Skeletal muscle tissue (tissue), 4 donors: ENCODE measurements around the gene LSM3. TPM values are rescaled to one million over a fixed set of nuclear protein-coding genes. Genes with fewer than 3 reads are reported as not detected.

Experiments
- H3K27ac ChIP-seq: one replicate; pipeline ENCODE4 v1.7.0; 2013; ENCODE audit warnings: mild to moderate bottlenecking, low read depth, low read length, inconsistent platforms
- H3K27me3 ChIP-seq, 3 donors: one replicate each; pipeline ENCODE4 v1.7.0; 2013; ENCODE audit warnings: low read length in 3 of 3; ENCODE audit not compliant: control insufficient read depth in 3 of 3, insufficient read depth in 3 of 3
- H3K36me3 ChIP-seq, 3 donors: one replicate each; pipeline ENCODE4 v1.7.0; 2013; ENCODE audit warnings: low read length in 3 of 3; ENCODE audit not compliant: control insufficient read depth in 3 of 3, insufficient read depth in 3 of 3
- H3K4me1 ChIP-seq, 3 donors: one replicate each; pipeline ENCODE4 v1.7.0; 2013; ENCODE audit warnings: low read length in 3 of 3, mild to moderate bottlenecking in 3 of 3; ENCODE audit not compliant: control insufficient read depth in 3 of 3, insufficient read depth in 3 of 3
- H3K4me3 ChIP-seq, 3 donors: one replicate each; pipeline ENCODE4 v1.7.0; 2013; ENCODE audit warnings: low read length in 3 of 3
- H3K9ac ChIP-seq, 3 donors: one replicate each; pipeline ENCODE4 v1.7.0; 2013; ENCODE audit warnings: low read length in 3 of 3, mild to moderate bottlenecking in 3 of 3, moderate library complexity in 2 of 3, low read depth in 1 of 3
- H3K9me3 ChIP-seq, 3 donors: one replicate each; pipeline ENCODE4 v1.7.0; 2013; ENCODE audit warnings: low read length in 3 of 3; ENCODE audit not compliant: control insufficient read depth in 3 of 3
- total RNA-seq: library from RNA; depleted of rRNA; stranded (reverse); fragments of >200 nt; gene quantifications from one replicate; pipeline ENCODE4 v1.2.3, GENCODE V29; 2014
- donor health status: Osteomylitis.

The LSM3 gene
- total RNA-seq, 1 donor from 2014 or later: 14.6 TPM

- Histone ChIP-seq H3K36me3 (peaks cover 10 to 34% (median 29%) of the 10 kb centered on the region in 3 donors), H3K9me3 (no peaks in the 10 kb centered on the region), H3K4me3 (no peak overlapping the region), H3K9ac (no peak overlapping the region), H3K4me1 (peaks cover 0 to 12% (median 6%) of the 10 kb centered on the region in 3 donors), H3K27ac (no peak overlapping the region), H3K27me3 (no peaks in the 10 kb centered on the region)
Measured at GRCh38 chr3:14183015-14183577, 4.5 kb downstream of the LSM3 start.

GRCh38 chr3:14186854-14187458, 8.3 kb downstream of the LSM3 start:
- Histone ChIP-seq H3K4me3 (no peak overlapping the region), H3K9me3 (no peaks in the 10 kb centered on the region), H3K4me1 (no peaks in the 10 kb centered on the region), H3K9ac (no peak overlapping the region), H3K27me3 (no peaks in the 10 kb centered on the region), H3K27ac (no peak overlapping the region), H3K36me3 (peaks cover 10 to 28% (median 27%) of the 10 kb centered on the region in 3 donors)

GRCh38 chr3:14188041-14188754, 9.6 kb downstream of the LSM3 start:
- Histone ChIP-seq H3K9me3 (no peaks in the 10 kb centered on the region), H3K4me3 (no peak overlapping the region), H3K9ac (no peak overlapping the region), H3K27ac (no peak overlapping the region), H3K27me3 (no peaks in the 10 kb centered on the region), H3K36me3 (peaks cover 7 to 25% (median 20%) of the 10 kb centered on the region in 3 donors), H3K4me1 (no peaks in the 10 kb centered on the region)

- Histone ChIP-seq H3K27me3 (no peaks in the 10 kb centered on the region), H3K4me3 (no peak overlapping the region), H3K36me3 (peaks cover 0 to 15% (median 3%) of the 10 kb centered on the region in 3 donors), H3K4me1 (no peaks in the 10 kb centered on the region), H3K9ac (no peak overlapping the region), H3K27ac (no peak overlapping the region), H3K9me3 (no peaks in the 10 kb centered on the region)
Measured at GRCh38 chr3:14194865-14195264, 16.2 kb downstream of the LSM3 start.

GRCh38 chr3:14199641-14200040, 21.0 kb downstream of the LSM3 start:
- Histone ChIP-seq H3K27ac (no peak overlapping the region), H3K9me3 (no peaks in the 10 kb centered on the region), H3K4me3 (no peak overlapping the region)

GRCh38 chr3:14200276-14200675, 21.7 kb downstream of the LSM3 start:
- Histone ChIP-seq H3K27me3 (no peaks in the 10 kb centered on the region), H3K27ac (no peak overlapping the region), H3K36me3 (peaks cover 0 to 15% (median 6%) of the 10 kb centered on the region in 3 donors), H3K4me3 (no peak overlapping the region), H3K9me3 (no peaks in the 10 kb centered on the region), H3K9ac (no peak overlapping the region), H3K4me1 (peaks cover 17 to 28% (median 27%) of the 10 kb centered on the region in 3 donors)

More at GRCh38 chr3:14199641-14200040, 21.0 kb downstream of the LSM3 start:
- peaks cover 0 to 15% (median 6%) of the 10 kb centered on the region in 3 donors for H3K36me3 ChIP-seq
- H3K4me1 ChIP-seq: peaks cover 14 to 24% (median 22%) of the 10 kb centered on the region in 3 donors
- H3K27me3 ChIP-seq: no peaks in the 10 kb centered on the region
- no peak overlapping the region for H3K9ac ChIP-seq

GRCh38 chr3:14200841-14201240, 22.2 kb downstream of the LSM3 start:
- no peak overlapping the region for H3K27ac ChIP-seq
- H3K9ac ChIP-seq: no peak overlapping the region
- no peaks in the 10 kb centered on the region for H3K27me3 ChIP-seq
- H3K9me3 ChIP-seq: no peaks in the 10 kb centered on the region
- no peak overlapping the region for H3K4me3 ChIP-seq
- H3K4me1 ChIP-seq: peaks cover 17 to 28% (median 27%) of the 10 kb centered on the region in 3 donors
- peaks cover 0 to 15% (median 6%) of the 10 kb centered on the region in 3 donors for H3K36me3 ChIP-seq

- Histone ChIP-seq H3K9ac (peak overlapping the region in 1 of 3 donors; percentile 46), H3K4me1 (peaks cover 17 to 28% (median 27%) of the 10 kb centered on the region in 3 donors), H3K36me3 (peaks cover 0 to 15% (median 6%) of the 10 kb centered on the region in 3 donors), H3K9me3 (no peaks in the 10 kb centered on the region), H3K27me3 (no peaks in the 10 kb centered on the region), H3K4me3 (no peak overlapping the region), H3K27ac (no peak overlapping the region)
Measured at GRCh38 chr3:14201940-14202684, 23.5 kb downstream of the LSM3 start.

- no peak overlapping the region for H3K4me3 ChIP-seq
- H3K27me3 ChIP-seq: no peaks in the 10 kb centered on the region
- peak overlapping the region in 1 of 3 donors; percentile 25 for H3K9ac ChIP-seq
- no peaks in the 10 kb centered on the region for H3K9me3 ChIP-seq
- no peak overlapping the region for H3K27ac ChIP-seq
- peaks cover 17 to 28% (median 27%) of the 10 kb centered on the region in 3 donors for H3K4me1 ChIP-seq
- H3K36me3 ChIP-seq: peaks cover 0 to 11% (median 6%) of the 10 kb centered on the region in 3 donors
Measured at GRCh38 chr3:14202874-14203520, 24.4 kb downstream of the LSM3 start.
